Aorta (tissue), 5 donors: Measurements from ENCODE around the gene PSMD3. TPM values are rescaled to one million over a fixed set of nuclear protein-coding genes. Genes with fewer than 3 reads are reported as not detected.
A peak's percentile ranks its signal among the peaks of the same experiment; 100 is the strongest.
"Not testable (repeated sequence)": the region's sequence is repeated elsewhere in the genome, so short reads cannot be mapped to it uniquely, and the experiment has no call there.

Source experiments
- ATAC-seq: fragments of 200-7000 bp; cut with Tn5 transposase; one replicate; pipeline ENCODE4 v1.9.1; 2022; ENCODE audit warnings: moderate library complexity; ENCODE audit not compliant: low FRiP score
- DNase-seq, 2 donors: peaks; one replicate each; pipeline ENCODE4 v3.0.0-alpha.2; 2020
- H3K27ac ChIP-seq, 2 donors: one replicate each; pipeline ENCODE4 v1.5.1; 2013; ENCODE audit warnings: low read length in 2 of 2, mild to moderate bottlenecking in 2 of 2, moderate library complexity in 2 of 2, control low read depth in 1 of 2, inconsistent platforms in 1 of 2, low read depth in 1 of 2
- H3K27me3 ChIP-seq, 2 donors: one replicate each; pipeline ENCODE4 v1.6.1; 2013; ENCODE audit warnings: control low read depth in 1 of 2, low read length in 1 of 2, mild to moderate bottlenecking in 1 of 2, moderate library complexity in 1 of 2; ENCODE audit not compliant: insufficient read depth in 2 of 2, control insufficient read depth in 1 of 2
- H3K36me3 ChIP-seq, 2 donors: one replicate each; pipeline ENCODE4 v1.6.1; 2013; ENCODE audit warnings: control low read depth in 1 of 2, low read length in 1 of 2, mild to moderate bottlenecking in 1 of 2; ENCODE audit not compliant: insufficient read depth in 2 of 2, control insufficient read depth in 1 of 2
- H3K4me1 ChIP-seq, 2 donors: one replicate each; pipeline ENCODE4 v1.6.1; 2013; ENCODE audit warnings: low read length in 2 of 2, control low read depth in 1 of 2, mild to moderate bottlenecking in 1 of 2, moderate library complexity in 1 of 2; ENCODE audit not compliant: insufficient read depth in 2 of 2, control insufficient read depth in 1 of 2
- H3K4me3 ChIP-seq, 2 donors: one replicate each; pipeline ENCODE4 v1.5.1; 2013; ENCODE audit warnings: low read length in 2 of 2, control low read depth in 1 of 2, mild to moderate bottlenecking in 1 of 2
- H3K9me3 ChIP-seq: one replicate; pipeline ENCODE4 v1.6.1; 2013; ENCODE audit warnings: mild to moderate bottlenecking, low read length; ENCODE audit not compliant: control insufficient read depth
- WGBS, 2 donors: extraction: QIAGEN DNeasy Blood & Tissue Kit; methylation state at CpG; one replicate each; pipeline ENCODE4 v1.1.7; 2013; 5-methylcytosine and 5-hydroxymethylcytosine counted together
- intact Hi-C, 2 donors: fragments of 100-400 bp; cut with DNase I; formaldehyde crosslinking; loops; one replicate each; pipeline versions ENCODE4 v1.14.2 to v1.15.0; 2022
- polyA plus RNA-seq, 2 donors: library from polyadenylated mRNA; stranded (reverse); fragments of 200-250 nt; gene quantifications; one replicate each; pipeline ENCODE4 v1.2.3, GENCODE V29; 2013
- total RNA-seq, 2 donors: library from RNA; stranded (reverse); fragmentation: NEBNext Ultra II Directional; extraction: Animal tissue kit (Norgen Biotek cat#: 25700); gene quantifications; one replicate each; pipeline ENCODE4 v1.2.1, GENCODE V29; 2021
- donor health status: healthy with polysubstance abuse.
- donor health status: Bipolar disorder and iron deficiency.
- donor health status: DM: no; HTN: no; CAD: no.
- donor health status: DM: no; HTN: no; CAD: no.
- donor health status: DM: yes; HTN: yes; CAD: no.

PSMD3 gene
- total and polyA plus RNA-seq, 4 donors, result 27.0 to 60.9 (median 59.9) TPM

- peak; percentile 82 for ATAC-seq
- Histone ChIP-seq H3K27me3 (no peaks in the 10 kb centered on the region), H3K36me3 (peaks cover 14 to 26% of the 10 kb centered on the region in 2 donors), H3K4me1 (no peaks in the 10 kb centered on the region), H3K4me3 (no peak overlapping the region), H3K27ac (no peak overlapping the region), H3K9me3 (no peaks in the 10 kb centered on the region)
- DNase-seq, result peak; percentile 72 to 73
- intact Hi-C loops, result no loop called here
- 37 to 39% methylated on average over 6 of the region's 6 CpGs for WGBS, 2 donors
These were observed 16.2 kb downstream of the PSMD3 start for GRCh38 chr17:39996800-39997199.

- ATAC-seq, result no peak
- intact Hi-C loops, result no loop called here
- DNase-seq, result no peak
- Histone ChIP-seq H3K36me3 (peaks cover 10 to 26% of the 10 kb centered on the region in 2 donors), H3K4me1 (no peaks in the 10 kb centered on the region), H3K27me3 (no peaks in the 10 kb centered on the region), H3K9me3 (no peaks in the 10 kb centered on the region), H3K4me3 (no peak overlapping the region), H3K27ac (no peak overlapping the region)
- WGBS, 2 donors, result 74 to 75% methylated on average over 4 of the region's 4 CpGs
These were observed 16.9 kb downstream of the PSMD3 start for GRCh38 chr17:39997543-39997942.

- WGBS, 2 donors, result 71 to 83% methylated on average over 4 of the region's 4 CpGs
These were observed 18.5 kb downstream of the PSMD3 start for GRCh38 chr17:39999067-39999466.

GRCh38 chr17:40000161-40000560 is 19.6 kb downstream of the PSMD3 start:
- no peak overlapping the region for H3K4me3 ChIP-seq
- peaks cover 6 to 8% of the 10 kb centered on the region in 2 donors for H3K36me3 ChIP-seq
- no peaks in the 10 kb centered on the region for H3K9me3 ChIP-seq
- no peak overlapping the region for H3K27ac ChIP-seq
- H3K27me3 ChIP-seq, result no peaks in the 10 kb centered on the region
- WGBS, 2 donors, result 87 to 88% methylated on average over 7 of the region's 7 CpGs
- intact Hi-C loops, result no loop called here
- ATAC-seq (no peak), DNase-seq (no peak)
- H3K4me1 ChIP-seq, result no peaks in the 10 kb centered on the region

More at GRCh38 chr17:39999067-39999466, 18.5 kb downstream of the PSMD3 start:
- H3K4me3 ChIP-seq, result no peak overlapping the region
- no peaks in the 10 kb centered on the region for H3K27me3 ChIP-seq
- H3K4me1 ChIP-seq, result no peaks in the 10 kb centered on the region
- H3K9me3 ChIP-seq, result no peaks in the 10 kb centered on the region
- intact Hi-C loops, result no loop called here
- DNase-seq (peak in 1 of 2 donors; percentile 26), ATAC-seq (no peak)
- no peak overlapping the region for H3K27ac ChIP-seq
- H3K36me3 ChIP-seq, result peaks cover 9 to 16% of the 10 kb centered on the region in 2 donors

GRCh38 chr17:40001335-40001734 is 20.7 kb downstream of the PSMD3 start:
- H3K36me3 ChIP-seq, intact Hi-C loops, H3K9me3 ChIP-seq, H3K4me1 ChIP-seq, H3K27ac ChIP-seq, H3K4me3 ChIP-seq, H3K27me3 ChIP-seq, ATAC-seq: not testable (repeated sequence)
- 80 to 90% methylated on average over 8 of the region's 8 CpGs for WGBS, 2 donors
- peak in 1 of 2 donors; percentile 15 for DNase-seq

GRCh38 chr17:40004072-40004471 is 23.5 kb downstream of the PSMD3 start:
- intact Hi-C loops, result no loop called here
- no peaks in the 10 kb centered on the region for H3K36me3 ChIP-seq

GRCh38 chr17:40004712-40005111 is 24.1 kb downstream of the PSMD3 start:
- no peaks in the 10 kb centered on the region for H3K9me3 ChIP-seq
- H3K27ac ChIP-seq, result no peak overlapping the region
- H3K27me3 ChIP-seq, result no peaks in the 10 kb centered on the region
- WGBS, 2 donors, result 91 to 92% methylated on average over 7 of the region's 7 CpGs
- ATAC-seq (no peak), DNase-seq (no peak)
- no peaks in the 10 kb centered on the region for H3K36me3 ChIP-seq
- intact Hi-C loops, result no loop called here
- no peaks in the 10 kb centered on the region for H3K4me1 ChIP-seq
- no peak overlapping the region for H3K4me3 ChIP-seq

More at GRCh38 chr17:40004072-40004471, 23.5 kb downstream of the PSMD3 start:
- no peaks in the 10 kb centered on the region for H3K4me1 ChIP-seq
- ATAC-seq, result no peak
- H3K9me3 ChIP-seq, result no peaks in the 10 kb centered on the region
- H3K27ac ChIP-seq, result no peak overlapping the region
- H3K4me3 ChIP-seq, result no peak overlapping the region
- no peak for DNase-seq
- WGBS, 2 donors, result 87 to 88% methylated on average over 9 of the region's 9 CpGs
- H3K27me3 ChIP-seq, result no peaks in the 10 kb centered on the region

- no peaks in the 10 kb centered on the region for H3K36me3 ChIP-seq
- no peaks in the 10 kb centered on the region for H3K27me3 ChIP-seq
- WGBS, 2 donors, result 74 to 80% methylated on average over 6 of the region's 6 CpGs
- no peaks in the 10 kb centered on the region for H3K9me3 ChIP-seq
- intact Hi-C loops, result no loop called here
- no peaks in the 10 kb centered on the region for H3K4me1 ChIP-seq
- ATAC-seq, result no peak
- no peak overlapping the region for H3K27ac ChIP-seq
- no peak overlapping the region for H3K4me3 ChIP-seq
- DNase-seq, result no peak
These were observed 24.9 kb downstream of the PSMD3 start for GRCh38 chr17:40005520-40005919.

GRCh38 chr17:40010946-40011500 is 30.4 kb downstream of the PSMD3 start:
- intact Hi-C loops, result loop anchor here in 1 of 2 donors (10.0 kb wide), 1 partner anchor 274 kb away; the partner anchor contains the start of gene CDC6
- H3K9me3 ChIP-seq, DNase-seq, ATAC-seq, H3K36me3 ChIP-seq, H3K27me3 ChIP-seq, H3K4me1 ChIP-seq, H3K27ac ChIP-seq, H3K4me3 ChIP-seq: not testable (repeated sequence)
- 94 to 96% methylated on average over 32 to 38 of the region's 38 CpGs for whole genome bisulfite sequencing, 2 donors
